H9 (cell line): ENCODE results near the gene TIAM2. TPM values are rescaled to one million over a fixed set of nuclear protein-coding genes. Genes with fewer than 3 reads are reported as not detected.

ENCODE experiments used
- DNase-seq: peaks from one replicate; pipeline ENCODE4 v3.0.0-alpha.2; 2017
- H2AFZ ChIP-seq: one replicate; pipeline ENCODE4 v1.6.1; 2013; ENCODE audit warnings: mild to moderate bottlenecking, low read length, control low read depth, moderate library complexity
- H2AK5ac ChIP-seq: 2 replicates; pipeline ENCODE4 v1.6.1; 2013; ENCODE audit warnings: low read length, control low read depth, mixed read lengths; ENCODE audit not compliant: insufficient read length
- H2BK120ac ChIP-seq: one replicate; pipeline ENCODE4 v1.6.1; 2013; ENCODE audit warnings: low read depth, mild to moderate bottlenecking, low read length, control low read depth, inconsistent platforms; ENCODE audit not compliant: poor library complexity, severe bottlenecking
- H2BK12ac ChIP-seq: 2 replicates; pipeline ENCODE4 v1.6.1; 2013; ENCODE audit warnings: low read length, control low read depth, mixed read lengths, low read depth; ENCODE audit not compliant: insufficient read length
- H2BK15ac ChIP-seq: 2 replicates; pipeline ENCODE4 v1.6.1; 2013; ENCODE audit warnings: low read depth, low read length, control low read depth
- H2BK20ac ChIP-seq: one replicate; pipeline ENCODE4 v1.6.1; 2013; ENCODE audit warnings: low read depth, mild to moderate bottlenecking, low read length, control low read depth, inconsistent platforms; ENCODE audit not compliant: poor library complexity, severe bottlenecking
- H2BK5ac ChIP-seq: 2 replicates; pipeline ENCODE4 v1.6.1; 2013; ENCODE audit warnings: low read length, control low read depth, mixed read lengths; ENCODE audit not compliant: insufficient read length
- H3K14ac ChIP-seq: 2 replicates; pipeline ENCODE4 v1.6.1; 2013; ENCODE audit warnings: low read length, control low read depth; ENCODE audit not compliant: insufficient read depth
- H3K18ac ChIP-seq: 2 replicates; pipeline ENCODE4 v1.6.1; 2013; ENCODE audit warnings: low read depth, mild to moderate bottlenecking, mixed read lengths, low read length, control low read depth; ENCODE audit not compliant: insufficient read length
- H3K23ac ChIP-seq: 2 replicates; pipeline ENCODE4 v1.6.1; 2013; ENCODE audit warnings: low read length, control low read depth, mixed read lengths, low read depth; ENCODE audit not compliant: insufficient read length
- H3K23me2 ChIP-seq: 2 replicates; pipeline ENCODE4 v1.6.1; 2013; ENCODE audit warnings: low read depth, mild to moderate bottlenecking, mixed read lengths, low read length, control low read depth; ENCODE audit not compliant: insufficient read length, poor library complexity, severe bottlenecking
- H3K27ac ChIP-seq: 2 replicates; pipeline ENCODE4 v1.5.1; 2013; ENCODE audit warnings: low read length, control low read depth, mixed read lengths, low read depth; ENCODE audit not compliant: insufficient read length
- H3K27me3 ChIP-seq: 2 replicates; pipeline ENCODE4 v1.6.1; 2013; ENCODE audit warnings: low read length, control low read depth, inconsistent platforms; ENCODE audit not compliant: insufficient read depth
- H3K4ac ChIP-seq: 2 replicates; pipeline ENCODE4 v1.6.1; 2013; ENCODE audit warnings: low read depth, mild to moderate bottlenecking, control low read depth, inconsistent platforms, low read length, moderate library complexity
- H3K4me1 ChIP-seq: 2 replicates; pipeline ENCODE4 v1.6.1; 2013; ENCODE audit warnings: low read length, control low read depth, inconsistent platforms; ENCODE audit not compliant: insufficient read depth
- H3K4me2 ChIP-seq: 2 replicates; pipeline ENCODE4 v1.6.1; 2013; ENCODE audit warnings: low read length, control low read depth, mixed read lengths; ENCODE audit not compliant: insufficient read length, insufficient read depth
- H3K56ac ChIP-seq: 2 replicates; pipeline ENCODE4 v1.6.1; 2013; ENCODE audit warnings: low read depth, mild to moderate bottlenecking, mixed read lengths, low read length, control low read depth; ENCODE audit not compliant: insufficient read length
- H3K79me1 ChIP-seq: 2 replicates; pipeline ENCODE4 v1.6.1; 2013; ENCODE audit warnings: low read depth, mild to moderate bottlenecking, moderate library complexity, low read length, control low read depth, inconsistent platforms; ENCODE audit not compliant: insufficient read depth, poor library complexity, severe bottlenecking
- H3K79me2 ChIP-seq: 2 replicates; pipeline ENCODE4 v1.6.1; 2013; ENCODE audit warnings: low read length, control low read depth, inconsistent platforms; ENCODE audit not compliant: insufficient read depth
- H3K9ac ChIP-seq: 2 replicates; pipeline ENCODE4 v1.6.1; 2013; ENCODE audit warnings: low read length, control low read depth, mixed read lengths; ENCODE audit not compliant: insufficient read length; ENCODE audit errors: extremely low read depth
- H3K9me3 ChIP-seq: one replicate; pipeline ENCODE4 v1.6.1; 2013; ENCODE audit warnings: low read depth, low read length, inconsistent platforms; ENCODE audit not compliant: control insufficient read depth
- H3T11ph ChIP-seq: one replicate; pipeline ENCODE4 v1.6.1; 2013; ENCODE audit warnings: mild to moderate bottlenecking, low read length, control low read depth, inconsistent platforms
- H4K20me1 ChIP-seq: one replicate; pipeline ENCODE4 v1.6.1; 2013; ENCODE audit not compliant: control insufficient read depth, insufficient read length, insufficient read depth
- H4K5ac ChIP-seq: 2 replicates; pipeline ENCODE4 v1.6.1; 2013; ENCODE audit warnings: low read depth, mild to moderate bottlenecking, mixed read lengths, low read length, control low read depth; ENCODE audit not compliant: insufficient read length
- H4K8ac ChIP-seq: replicated peaks from 2 replicates; pipeline ENCODE4 v1.6.1; 2013; ENCODE audit warnings: low read length, control low read depth, mixed read lengths, low read depth; ENCODE audit not compliant: insufficient read length
- H4K91ac ChIP-seq: 2 replicates; pipeline ENCODE4 v1.6.1; 2013; ENCODE audit warnings: low read depth, mild to moderate bottlenecking, moderate library complexity, mixed read lengths, low read length, control low read depth; ENCODE audit not compliant: insufficient read length
- H3K27ac Mint-ChIP-seq, 3 experiments: 2 replicates in 2 of 3; 3 replicates in 1 of 3; pipeline ENCODE4 v1.8.0; 2020 to 2021; ENCODE audit warnings: mixed read lengths in 3 of 3, mild to moderate bottlenecking in 1 of 3, moderate library complexity in 1 of 3
- H3K27me3 Mint-ChIP-seq: 2 replicates; pipeline ENCODE4 v1.8.0; 2021; ENCODE audit warnings: low read depth, mild to moderate bottlenecking, moderate library complexity, mixed read lengths
- H3K36me3 Mint-ChIP-seq, 3 experiments: 2 replicates in 2 of 3; 3 replicates in 1 of 3; pipeline ENCODE4 v1.8.0; 2020 to 2021; ENCODE audit warnings: low read depth in 3 of 3, mixed read lengths in 3 of 3; ENCODE audit not compliant: insufficient read depth in 1 of 3
- H3K4me1 Mint-ChIP-seq, 2 experiments: 2 replicates each; pipeline ENCODE4 v1.8.0; 2020; ENCODE audit warnings: mixed read lengths in 2 of 2
- H3K4me3 Mint-ChIP-seq, 2 experiments: 2 replicates in 1 of 2; 3 replicates in 1 of 2; pipeline ENCODE4 v1.8.0; 2020 to 2021; ENCODE audit warnings: mild to moderate bottlenecking in 2 of 2, mixed read lengths in 2 of 2, moderate library complexity in 1 of 2
- H3K9me3 Mint-ChIP-seq, 2 experiments: 2 replicates in 1 of 2; 3 replicates in 1 of 2; pipeline ENCODE4 v1.8.0; 2020; ENCODE audit warnings: mild to moderate bottlenecking in 2 of 2, mixed read lengths in 2 of 2, moderate library complexity in 1 of 2
- WGBS: extraction: QIAGEN DNeasy Blood & Tissue Kit; methylation state at CpG from one replicate; pipeline ENCODE4 v1.1.7; 2013; ENCODE audit warnings: missing lambda C conversion rate, low lambda C conversion rate, mixed read lengths; ENCODE audit not compliant: insufficient read length; ENCODE audit errors: extremely low coverage; 5-methylcytosine and 5-hydroxymethylcytosine counted together
- total RNA-seq: library from RNA; stranded (reverse); gene quantifications from 2 replicates; pipeline ENCODE4 v1.2.1, GENCODE V29; 2021
- TF ChIP-seq, protein P1 (sequence below): fragments of 200-600 bp; sonication (generic); conservative IDR thresholded peaks from 3 replicates; pipeline ENCODE4 v1.8.0; 2021; ENCODE audit warnings: antibody characterized with exemption, mild to moderate bottlenecking

Gene TIAM2
- total RNA-seq, 1 experiment from 2014 or later = 6.3 TPM

DNA sequence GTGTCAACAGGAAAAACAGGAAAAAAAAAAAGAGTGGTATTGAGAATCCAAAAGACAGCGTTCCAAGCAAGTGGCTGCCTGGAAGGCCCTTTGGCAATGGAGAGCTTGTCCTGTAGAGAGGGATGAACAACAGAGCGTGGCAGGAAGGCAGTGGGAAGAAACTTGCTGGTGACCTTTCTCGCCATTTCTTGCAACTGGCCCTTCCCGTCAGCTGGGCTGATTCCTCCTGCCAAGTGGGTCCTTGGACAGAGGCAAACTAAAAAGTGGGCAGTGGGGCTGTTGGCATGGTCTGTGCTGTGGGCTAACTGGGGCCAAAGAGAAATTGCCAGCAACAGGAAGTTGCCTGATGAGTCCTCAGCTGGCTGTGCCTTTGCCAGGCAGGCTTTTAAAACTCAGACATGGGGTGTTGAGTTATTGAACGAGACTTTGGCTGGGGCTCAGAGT, 224.8 kb downstream of the TIAM2 start:
- H3K9ac ChIP-seq = no peak overlapping the region

More for the DNA sequence above, 224.8 kb downstream of the TIAM2 start:
- Mint-ChIP-seq H3K27me3 (no peaks in the 10 kb centered on the region), H3K27ac (peak overlapping the region in 2 of 3 experiments; percentile 10 to 49; a peak in 2 of 7 replicates), H3K4me3 (no peak overlapping the region), H3K36me3 (peaks cover 0 to 9% (median 4%) of the 10 kb centered on the region in 3 experiments; a peak in 3 of 7 replicates), H3K4me1 (peaks cover 13 to 19% of the 10 kb centered on the region in 2 experiments), H3K9me3 (no peaks in the 10 kb centered on the region)
- Histone ChIP-seq H3K79me2 (no peaks in the 10 kb centered on the region), H3K4me1 (no peaks in the 10 kb centered on the region), H3K18ac (no peak overlapping the region), H3K56ac (no peak overlapping the region), H2BK120ac (no peak overlapping the region), H2BK12ac (no peak overlapping the region), H3K27me3 (no peaks in the 10 kb centered on the region), H3K23ac (no peak overlapping the region), H2BK5ac (no peak overlapping the region), H4K20me1 (no peaks in the 10 kb centered on the region), H3T11ph (no peak overlapping the region), H4K5ac (no peak overlapping the region), H2AK5ac (no peak overlapping the region), H3K4me2 (no peak overlapping the region), H3K23me2 (no peaks in the 10 kb centered on the region), H3K79me1 (no peaks in the 10 kb centered on the region), H3K4ac (no peak overlapping the region), H4K91ac (no peak overlapping the region), H3K14ac (no peak overlapping the region), H2AFZ (no peak overlapping the region), H3K27ac (no peak overlapping the region), H3K9me3 (no peaks in the 10 kb centered on the region), H4K8ac (no peak overlapping the region), H2BK20ac (no peak overlapping the region), H2BK15ac (no peak overlapping the region)
- TF ChIP-seq, protein P1, sequence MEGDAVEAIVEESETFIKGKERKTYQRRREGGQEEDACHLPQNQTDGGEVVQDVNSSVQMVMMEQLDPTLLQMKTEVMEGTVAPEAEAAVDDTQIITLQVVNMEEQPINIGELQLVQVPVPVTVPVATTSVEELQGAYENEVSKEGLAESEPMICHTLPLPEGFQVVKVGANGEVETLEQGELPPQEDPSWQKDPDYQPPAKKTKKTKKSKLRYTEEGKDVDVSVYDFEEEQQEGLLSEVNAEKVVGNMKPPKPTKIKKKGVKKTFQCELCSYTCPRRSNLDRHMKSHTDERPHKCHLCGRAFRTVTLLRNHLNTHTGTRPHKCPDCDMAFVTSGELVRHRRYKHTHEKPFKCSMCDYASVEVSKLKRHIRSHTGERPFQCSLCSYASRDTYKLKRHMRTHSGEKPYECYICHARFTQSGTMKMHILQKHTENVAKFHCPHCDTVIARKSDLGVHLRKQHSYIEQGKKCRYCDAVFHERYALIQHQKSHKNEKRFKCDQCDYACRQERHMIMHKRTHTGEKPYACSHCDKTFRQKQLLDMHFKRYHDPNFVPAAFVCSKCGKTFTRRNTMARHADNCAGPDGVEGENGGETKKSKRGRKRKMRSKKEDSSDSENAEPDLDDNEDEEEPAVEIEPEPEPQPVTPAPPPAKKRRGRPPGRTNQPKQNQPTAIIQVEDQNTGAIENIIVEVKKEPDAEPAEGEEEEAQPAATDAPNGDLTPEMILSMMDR = no peak
- DNase-seq = no peak
- no CpG with 5 or more reads among the region's 5 CpGs for WGBS
